ENCODE measurements around the gene STK35. TPM values are rescaled to one million over a fixed set of nuclear protein-coding genes. Genes with fewer than 3 reads are reported as not detected.

The STK35 gene
- total and polyA plus RNA-seq, 9 of the 15 experiments (the other 6 are each of a cell fraction or from before 2014, with no cell fraction given): 1.0 to 11.0 (median 6.3) TPM

DNA sequence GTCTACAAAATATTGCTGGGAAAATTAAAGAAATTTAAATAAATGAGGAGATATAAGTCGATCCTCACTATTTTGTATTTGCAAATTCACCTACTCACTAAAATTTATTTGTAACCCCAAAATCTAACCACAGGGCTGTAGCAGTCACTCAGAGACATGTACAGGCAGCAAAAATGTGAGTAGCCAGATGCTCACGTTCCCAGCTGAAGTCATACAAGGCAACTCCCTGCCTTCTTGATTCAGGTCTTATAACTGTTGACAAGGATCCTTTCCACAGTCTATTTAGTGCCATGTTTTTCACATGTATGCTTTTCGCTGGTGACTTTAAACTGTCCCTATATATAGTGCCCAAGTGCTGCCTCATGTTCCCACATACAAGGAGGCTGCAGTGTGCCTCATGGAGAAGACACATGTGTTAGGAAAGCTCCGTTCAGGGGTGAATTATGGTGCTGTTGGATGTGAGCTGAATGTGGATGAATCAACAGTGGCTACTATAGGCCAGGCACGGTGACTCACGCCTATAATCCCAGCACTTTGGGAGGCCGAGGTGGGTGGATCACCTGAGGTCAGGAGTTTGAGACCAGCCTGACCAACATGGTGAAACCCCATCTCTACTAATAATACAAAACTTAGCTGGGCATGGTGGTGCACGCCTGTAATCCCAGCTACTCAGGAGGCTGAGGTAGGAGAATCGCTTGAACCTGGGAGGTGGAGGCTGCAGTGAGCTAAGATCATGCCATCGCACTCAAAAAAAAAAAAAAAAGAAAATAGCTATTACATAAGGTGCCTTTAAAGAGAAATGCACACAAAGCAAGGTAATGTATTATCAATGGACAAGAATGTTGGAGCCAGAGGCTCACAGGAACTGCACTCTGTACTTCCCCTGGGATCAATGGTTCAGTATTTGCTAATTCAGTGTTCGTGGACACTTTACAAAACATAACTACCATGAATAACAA lies 55.3 kb downstream of the STK35 start:
- intact Hi-C loops (cut with micrococcal nuclease) (loop anchor here (5.0 kb wide), 1 partner anchor 70 kb away; no protein-coding TSS in a partner anchor), in situ Hi-C loops (cut with MboI) (no loop called here)
- Histone ChIP-seq H3K27me3 (ENCODE audit: control insufficient read depth in 2 of 2, insufficient read depth in 2 of 2, low read length in 2 of 2) (peaks cover 2 to 10% of the 10 kb centered on the region in 2 experiments; a peak in 3 of 5 replicates), H3K9me1 (ENCODE audit: control insufficient read depth, insufficient read depth, low read length) (no peaks in the 10 kb centered on the region), H3K9ac (ENCODE audit: insufficient read depth in 1 of 2, low read depth in 2 of 2, low read length in 2 of 2) (no peak overlapping the region), H3K36me3 (ENCODE audit: control insufficient read depth, insufficient read depth, low read length) (no peaks in the 10 kb centered on the region), H3K79me2 (ENCODE audit: control insufficient read depth, insufficient read depth, low read length) (no peaks in the 10 kb centered on the region), H3K4me2 (ENCODE audit: insufficient read depth, low read length) (no peak overlapping the region), H4K20me1 (replicated peaks; ENCODE audit: control insufficient read depth, insufficient read depth, low read length) (no peaks in the 10 kb centered on the region), H3K9me3 (replicated peaks; ENCODE audit: control insufficient read depth, insufficient read depth, low read depth, low read length) (no peaks in the 10 kb centered on the region), H3K4me1 (replicated peaks in 1 of 2; ENCODE audit: control insufficient read depth in 2 of 2, insufficient read depth in 2 of 2, low read length in 2 of 2) (no peaks in the 10 kb centered on the region), H3K4me3 (no peak overlapping the region), H3K27ac (ENCODE audit: extremely low read depth, low read depth, low read length) (no peak overlapping the region), H2AFZ (ENCODE audit: low read depth, low read length) (no peak overlapping the region)
- no TSS peak for BruUV-seq (replicated peaks)
- FAIRE-seq (no peak), DNase-seq (ENCODE audit: extremely low read depth in 1 of 4, low spot score in 3 of 4) (no peak), ATAC-seq (no peak)
- CTCF ChIA-PET (ENCODE audit: low intra/inter-chr PET ratio): no interaction called here
- WGBS (ENCODE audit: insufficient coverage, low coverage, missing lambda C conversion rate): 2% methylated on average over 6 of the region's 11 CpGs
- POLR2A ChIA-PET: no interaction called here
- TF ChIP-seq HDAC3 (IDR thresholded peaks at IDR 0.05; ENCODE audit: borderline replicate concordance, partially characterized antibody) (no peak), HDAC6 (IDR thresholded peaks at IDR 0.05; ENCODE audit: low read depth, low read length) (no peak), SMARCA5 (IDR thresholded peaks at IDR 0.05) (no peak), ZKSCAN8 (CRISPR knock-in tag; IDR thresholded peaks at IDR 0.05) (no peak), RBFOX2 (IDR thresholded peaks at IDR 0.05; ENCODE audit: low read depth, low read length) (no peak), ETS2 (tag; IDR thresholded peaks at IDR 0.05; ENCODE audit: borderline replicate concordance, poor library complexity, severe bottlenecking) (no peak), RUNX1 (IDR thresholded peaks at IDR 0.05; ENCODE audit: low read depth) (no peak), ZNF445 (CRISPR knock-in tag; IDR thresholded peaks at IDR 0.05; ENCODE audit: low read depth) (no peak), TFAM (CRISPR knock-in tag; conservative IDR thresholded peaks at IDR 0.05) (no peak), NR2F6 (CRISPR knock-in tag; IDR thresholded peaks at IDR 0.05) (no peak), E2F3 (CRISPR knock-in tag; IDR thresholded peaks at IDR 0.05) (no peak), MED1 (CRISPR knock-in tag; IDR thresholded peaks at IDR 0.05; ENCODE audit: borderline replicate concordance) (no peak), ZNF124 (CRISPR knock-in tag; IDR thresholded peaks at IDR 0.05) (no peak), JUNB (CRISPR knock-in tag; conservative IDR thresholded peaks at IDR 0.05) (no peak), SRSF7 (optimal IDR thresholded peaks at IDR 0.05; ENCODE audit: low read depth, low read length) (no peak), PHF20 (IDR thresholded peaks at IDR 0.05; ENCODE audit: partially characterized antibody) (no peak), SMARCA4 (IDR thresholded peaks at IDR 0.05) (no peak), CCNT2 (IDR thresholded peaks at IDR 0.05; ENCODE audit: borderline replicate concordance, extremely low read depth, insufficient read length, low read depth, low read length) (no peak)
- TF ChIP-seq, protein P1, sequence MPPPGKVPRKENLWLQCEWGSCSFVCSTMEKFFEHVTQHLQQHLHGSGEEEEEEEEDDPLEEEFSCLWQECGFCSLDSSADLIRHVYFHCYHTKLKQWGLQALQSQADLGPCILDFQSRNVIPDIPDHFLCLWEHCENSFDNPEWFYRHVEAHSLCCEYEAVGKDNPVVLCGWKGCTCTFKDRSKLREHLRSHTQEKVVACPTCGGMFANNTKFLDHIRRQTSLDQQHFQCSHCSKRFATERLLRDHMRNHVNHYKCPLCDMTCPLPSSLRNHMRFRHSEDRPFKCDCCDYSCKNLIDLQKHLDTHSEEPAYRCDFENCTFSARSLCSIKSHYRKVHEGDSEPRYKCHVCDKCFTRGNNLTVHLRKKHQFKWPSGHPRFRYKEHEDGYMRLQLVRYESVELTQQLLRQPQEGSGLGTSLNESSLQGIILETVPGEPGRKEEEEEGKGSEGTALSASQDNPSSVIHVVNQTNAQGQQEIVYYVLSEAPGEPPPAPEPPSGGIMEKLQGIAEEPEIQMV (tag; conservative IDR thresholded peaks at IDR 0.05; ENCODE audit: low read depth): no peak
- TF ChIP-seq, protein P2, sequence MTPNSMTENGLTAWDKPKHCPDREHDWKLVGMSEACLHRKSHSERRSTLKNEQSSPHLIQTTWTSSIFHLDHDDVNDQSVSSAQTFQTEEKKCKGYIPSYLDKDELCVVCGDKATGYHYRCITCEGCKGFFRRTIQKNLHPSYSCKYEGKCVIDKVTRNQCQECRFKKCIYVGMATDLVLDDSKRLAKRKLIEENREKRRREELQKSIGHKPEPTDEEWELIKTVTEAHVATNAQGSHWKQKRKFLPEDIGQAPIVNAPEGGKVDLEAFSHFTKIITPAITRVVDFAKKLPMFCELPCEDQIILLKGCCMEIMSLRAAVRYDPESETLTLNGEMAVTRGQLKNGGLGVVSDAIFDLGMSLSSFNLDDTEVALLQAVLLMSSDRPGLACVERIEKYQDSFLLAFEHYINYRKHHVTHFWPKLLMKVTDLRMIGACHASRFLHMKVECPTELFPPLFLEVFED (CRISPR knock-in tag; conservative IDR thresholded peaks at IDR 0.05): no peak
